Posterior vena cava (tissue), 2 donors: ENCODE results near the gene CFAP77. TPM values are rescaled to one million over a fixed set of nuclear protein-coding genes. Genes with fewer than 3 reads are reported as not detected.

Source experiments
- DNase-seq: peaks from one replicate; pipeline ENCODE4 v3.0.0-alpha.2; 2020; ENCODE audit warnings: low spot score
- intact Hi-C, 2 donors: fragments of 100-400 bp; cut with DNase I; formaldehyde crosslinking; loops; one replicate each; pipeline versions ENCODE4 v1.14.1 to v1.14.2; 2022 to 2023
- total RNA-seq, 2 donors: library from RNA; stranded (reverse); fragmentation: NEBNext Ultra II Directional; extraction: Animal tissue kit (Norgen Biotek cat#: 25700); gene quantifications; one replicate each; pipeline ENCODE4 v1.2.1, GENCODE V29; 2021
- donor health status: DM: yes; HTN: yes; CAD: no.
- donor health status: DM: yes; HTN: yes; CAD: no.

The CFAP77 gene
- total RNA-seq, 2 donors from 2014 or later = not detected

GRCh38 chr9:132534832-132535231, 124.8 kb downstream of the CFAP77 start:
- DNase-seq = no peak

GRCh38 chr9:132536124-132536523, 126.1 kb downstream of the CFAP77 start:
- DNase-seq = no peak
- intact Hi-C loops = no loop called here

More at GRCh38 chr9:132534832-132535231, 124.8 kb downstream of the CFAP77 start:
- intact Hi-C loops = loop anchor here in 1 of 2 donors (2.0 kb wide), 1 partner anchor 60 kb away; no protein-coding TSS in a partner anchor

- DNase-seq = peak; percentile 24
- intact Hi-C loops = no loop called here
Measured at GRCh38 chr9:132537352-132537751, 127.3 kb downstream of the CFAP77 start.

- intact Hi-C loops = no loop called here
- DNase-seq = no peak
Measured at GRCh38 chr9:132538071-132538470, 128.1 kb downstream of the CFAP77 start.

DNA sequence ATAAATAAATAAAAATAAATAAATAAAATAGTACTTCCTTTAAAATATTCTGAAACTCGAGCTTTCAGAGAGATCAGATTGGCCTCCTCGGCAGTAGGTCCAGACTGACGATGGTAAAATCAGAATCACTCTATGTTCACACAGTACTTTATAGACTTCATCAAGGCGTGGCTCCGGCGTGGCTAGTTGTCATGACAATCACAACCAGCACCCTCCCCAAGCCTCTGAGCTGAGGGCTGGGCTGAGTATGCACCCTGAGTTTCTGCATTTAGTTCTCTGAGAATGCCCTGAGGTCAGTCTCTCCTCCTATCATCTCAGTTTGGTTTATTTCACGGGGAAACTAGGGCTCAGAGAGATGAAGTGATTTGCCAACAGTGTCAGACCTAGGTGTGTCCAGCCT, 129.1 kb downstream of the CFAP77 start:
- intact Hi-C loops = no loop called here
- DNase-seq = peak; percentile 43

- DNase-seq = peak; percentile 70
- intact Hi-C loops = loop anchor here in 1 of 2 donors (2.0 kb wide), 1 partner anchor 76 kb away; no protein-coding TSS in a partner anchor
Measured at GRCh38 chr9:132541051-132541450, 131.0 kb downstream of the CFAP77 start.

GRCh38 chr9:132541870-132542830, 132.1 kb downstream of the CFAP77 start:
- intact Hi-C loops = loop anchor here in 1 of 2 donors (2.0 kb wide), 1 partner anchor 77 kb away; no protein-coding TSS in a partner anchor
- DNase-seq = peak; percentile 67

DNA sequence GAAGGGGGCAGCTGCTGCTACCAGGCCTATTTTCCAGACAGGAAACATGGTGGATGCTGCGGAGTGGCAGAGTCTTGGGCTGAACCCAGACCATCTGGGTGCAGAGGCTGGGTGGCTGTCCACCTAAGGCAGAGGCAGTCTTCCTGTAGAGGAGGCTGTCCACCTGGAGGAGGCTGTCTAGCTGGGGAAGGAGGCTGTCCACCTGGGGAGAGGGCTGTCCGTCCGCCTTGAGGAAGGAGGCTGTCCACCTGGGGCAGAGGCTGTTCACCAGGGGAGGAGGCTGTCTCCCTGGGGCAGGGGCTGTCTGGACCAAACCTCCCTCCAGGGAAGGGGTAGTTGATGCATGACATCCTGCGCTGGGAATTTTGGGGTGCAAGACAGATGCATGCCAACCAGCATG, 133.2 kb downstream of the CFAP77 start:
- intact Hi-C loops = no loop called here
- peak; percentile 76 for DNase-seq

GRCh38 chr9:132543960-132544359, 133.9 kb downstream of the CFAP77 start:
- intact Hi-C loops = no loop called here
- DNase-seq = no peak

DNA sequence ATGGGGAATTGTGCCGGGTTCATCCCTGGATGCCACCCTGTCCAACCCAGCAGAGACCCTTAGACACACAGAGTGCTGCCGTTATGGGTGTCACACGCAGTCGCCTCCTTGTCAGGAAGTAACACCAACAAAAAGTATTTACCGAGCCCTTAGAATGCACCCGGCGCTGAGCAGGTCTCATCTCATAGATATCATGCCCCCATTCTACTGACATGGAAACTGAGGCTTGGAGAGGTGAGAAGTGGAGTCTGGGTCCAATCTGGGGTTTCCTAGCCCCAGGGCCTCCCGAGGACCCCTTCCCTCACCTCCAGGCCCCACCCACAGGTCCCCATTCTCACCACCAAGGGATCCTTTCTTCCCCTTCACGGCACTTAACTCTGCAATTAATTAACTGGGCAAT, 135.6 kb downstream of the CFAP77 start:
- intact Hi-C loops = no loop called here
- peak; percentile 32 for DNase-seq

- peak; percentile 60 for DNase-seq
- intact Hi-C loops = no loop called here
Measured at GRCh38 chr9:132546148-132547051, 136.4 kb downstream of the CFAP77 start.

GRCh38 chr9:132547052-132547431, 137.0 kb downstream of the CFAP77 start:
- peak; percentile 65 for DNase-seq
- intact Hi-C loops = no loop called here

- DNase-seq = peak; percentile 58
- intact Hi-C loops = no loop called here
Measured at GRCh38 chr9:132547436-132547835, 137.4 kb downstream of the CFAP77 start.

GRCh38 chr9:132547976-132548730, 138.1 kb downstream of the CFAP77 start:
- DNase-seq = peak; percentile 60
- intact Hi-C loops = no loop called here

DNA sequence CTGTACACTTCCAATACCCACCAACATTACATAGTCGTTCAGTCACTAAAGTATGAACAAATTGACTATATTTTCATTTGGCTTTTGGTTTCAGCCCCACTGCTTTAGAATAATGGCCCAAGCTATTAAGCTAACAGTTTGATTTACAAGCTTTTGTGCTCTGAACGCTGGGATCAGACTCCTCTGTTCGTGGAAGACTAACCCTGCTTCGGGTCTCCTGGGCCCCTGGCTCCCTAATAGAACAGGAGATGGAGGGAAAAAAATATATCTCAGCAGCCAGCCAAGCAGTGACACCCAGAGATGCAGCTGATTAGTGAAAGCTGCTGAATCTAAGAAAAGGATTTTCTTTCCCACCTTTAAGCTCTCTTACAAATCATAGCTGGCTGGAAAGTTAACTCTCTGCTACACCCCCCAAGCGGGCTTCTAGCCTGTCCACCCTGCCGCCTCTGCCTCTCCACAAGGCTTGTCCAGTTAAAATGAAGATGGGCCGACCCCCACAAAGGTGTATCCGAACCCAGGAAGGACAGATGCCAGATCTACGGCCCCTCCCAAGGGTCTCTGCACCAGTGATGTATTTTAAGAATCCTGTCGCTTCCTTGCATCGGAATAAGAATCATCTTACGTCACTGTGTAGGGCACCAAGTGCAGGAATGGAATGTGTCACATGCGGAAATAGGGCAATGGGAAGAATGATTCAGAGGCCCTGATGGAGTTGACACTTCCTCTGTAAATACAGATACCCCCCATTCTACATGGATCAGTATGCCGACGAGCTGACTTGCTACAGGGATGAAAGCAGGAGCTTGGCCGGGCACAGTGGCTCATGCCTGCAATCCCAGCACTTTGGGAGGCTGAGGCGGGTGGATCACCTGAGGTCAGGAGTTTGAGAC, 139.0 kb downstream of the CFAP77 start:
- DNase-seq = peak; percentile 56
- intact Hi-C loops = no loop called here

DNA sequence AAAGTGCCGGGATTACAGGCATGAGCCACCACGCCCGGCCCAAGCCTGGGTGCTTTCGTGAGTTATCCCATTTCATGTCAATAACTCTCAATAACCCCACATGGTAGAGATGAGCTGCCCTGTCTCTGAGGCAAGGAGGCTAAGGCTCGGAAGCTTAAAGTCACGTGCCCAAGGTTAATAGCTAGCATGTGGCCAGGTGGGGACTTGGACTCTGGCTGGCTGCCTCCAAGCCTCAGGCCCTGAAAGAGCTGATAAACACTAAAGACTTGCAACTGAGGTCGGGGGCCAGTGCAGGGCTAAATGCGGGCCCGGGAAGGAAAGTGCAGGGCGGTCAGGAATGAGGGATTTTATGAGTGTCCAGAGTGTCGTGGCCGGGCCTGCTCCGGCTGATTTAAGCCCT, 141.5 kb downstream of the CFAP77 start:
- intact Hi-C loops = no loop called here
- DNase-seq = no peak

DNA sequence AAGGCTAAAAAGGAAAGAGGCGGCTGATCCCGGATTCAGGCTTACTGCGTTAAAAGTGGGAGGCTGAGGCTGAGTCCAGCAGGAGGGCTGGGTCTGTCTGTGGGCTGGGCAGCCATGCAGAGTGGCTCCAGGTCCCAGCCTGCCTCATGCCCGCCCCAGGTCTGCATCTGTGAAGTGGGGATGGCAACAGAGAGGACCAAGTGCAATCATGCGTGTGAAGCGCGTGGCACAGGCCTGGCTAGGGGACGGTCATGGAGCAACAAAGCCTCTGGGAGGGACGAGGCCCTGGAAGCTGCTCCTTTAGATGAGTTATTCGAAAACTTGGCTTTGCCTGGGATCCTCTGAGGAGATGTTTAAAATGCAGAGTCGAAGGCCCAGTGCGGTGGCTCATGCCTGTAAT, 142.0 kb downstream of the CFAP77 start:
- intact Hi-C loops = no loop called here
- no peak for DNase-seq

DNA sequence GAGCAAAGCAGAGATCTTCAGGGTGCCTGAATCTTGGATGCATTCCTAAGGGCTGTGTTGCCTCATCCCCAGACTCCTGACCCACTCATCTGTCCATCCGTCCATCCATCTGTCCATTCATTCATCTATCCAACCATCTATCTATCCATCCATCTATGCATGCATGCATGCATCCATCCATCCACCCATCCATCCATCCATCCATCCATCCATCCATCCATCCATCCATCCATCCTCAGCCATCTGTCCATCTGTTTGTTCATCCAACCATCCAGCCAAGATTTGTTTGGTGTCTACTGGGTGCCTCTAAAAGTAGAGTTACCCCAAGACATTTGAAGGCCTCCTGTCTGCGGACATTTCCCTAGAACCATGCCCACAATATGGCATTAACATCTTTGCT, 144.7 kb downstream of the CFAP77 start:
- intact Hi-C loops = no loop called here
- DNase-seq = no peak
